SK-N-MC (cell line): Measurements from ENCODE around the gene ADRB2.

Source experiments
- EZH2 ChIP-seq: fragments of 200-600 bp; sonication (generic); IDR thresholded peaks from one replicate; pipeline ENCODE4 v1.6.1; 2017; ENCODE audit warnings: antibody characterized with exemption
- POLR2AphosphoS5 ChIP-seq: IDR thresholded peaks from 2 replicates; pipeline ENCODE4 v1.6.1; 2012; ENCODE audit warnings: mild to moderate bottlenecking, low read depth, low read length, borderline replicate concordance

DNA sequence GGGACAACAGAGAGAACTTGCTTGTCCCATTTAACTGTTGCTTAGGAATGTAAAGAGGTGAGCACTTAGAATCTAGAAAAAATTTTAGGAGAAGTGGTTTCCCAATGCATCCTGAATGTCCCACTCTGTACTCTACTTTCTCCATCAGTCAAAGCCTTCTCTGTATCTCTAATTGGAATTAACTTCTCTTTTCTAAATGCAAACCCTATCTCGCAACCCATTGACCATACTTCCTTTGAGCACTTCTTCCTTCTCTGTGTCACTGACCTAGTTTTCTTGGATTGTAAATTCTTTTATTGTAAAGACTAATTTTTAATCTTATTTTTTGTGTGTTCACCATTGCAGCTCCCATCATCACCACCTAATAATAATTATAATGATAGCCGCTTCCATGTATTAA is 33.3 kb downstream of the ADRB2 start:
- TF ChIP-seq POLR2AphosphoS5, result no peak
- TF ChIP-seq EZH2, result no peak
